Bronchial epithelial cell (primary cell): ENCODE results near the gene SCD5. TPM values are rescaled to one million over a fixed set of nuclear protein-coding genes. Genes with fewer than 3 reads are reported as not detected.
A peak's percentile ranks its signal among the peaks of the same experiment; 100 is the strongest.
"Not testable (repeated sequence)": the region's sequence is repeated elsewhere in the genome, so short reads cannot be mapped to it uniquely, and the experiment has no call there.

Experiments
- DNase-seq: peaks from one replicate; pipeline ENCODE4 v3.0.0-alpha.2; 2010; ENCODE audit warnings: low read depth
- FAIRE-seq: peaks from 2 replicates; lab custom pipeline; 2011; peaks lifted over from hg19 to GRCh38; lab: Jason Lieb, UNC
- H3K27me3 ChIP-seq: 2 replicates; pipeline ENCODE4 v1.5.1; 2011; ENCODE audit warnings: low read length; ENCODE audit not compliant: control insufficient read depth, insufficient read depth
- H3K36me3 ChIP-seq: 2 replicates; pipeline ENCODE4 v1.5.1; 2011; ENCODE audit warnings: low read length; ENCODE audit not compliant: control insufficient read depth, insufficient read depth
- H3K4me3 ChIP-seq: 2 replicates; pipeline ENCODE4 v1.5.1; 2011; ENCODE audit warnings: mild to moderate bottlenecking, low read depth, low read length, control low read depth
- CTCF ChIP-seq: IDR thresholded peaks from 2 replicates; pipeline ENCODE4 v1.5.1; 2011; ENCODE audit warnings: mild to moderate bottlenecking, moderate library complexity, low read length, control low read depth, inconsistent platforms; ENCODE audit not compliant: insufficient read depth, severe bottlenecking
- total RNA-seq: library from RNA; depleted of rRNA; stranded (reverse); fragments of >200 nt; gene quantifications from 2 replicates; pipeline ENCODE4 v1.2.1, GENCODE V29; 2014

Gene SCD5
- 1.3 and 4.2 TPM in 2 replicates for total RNA-seq

DNA sequence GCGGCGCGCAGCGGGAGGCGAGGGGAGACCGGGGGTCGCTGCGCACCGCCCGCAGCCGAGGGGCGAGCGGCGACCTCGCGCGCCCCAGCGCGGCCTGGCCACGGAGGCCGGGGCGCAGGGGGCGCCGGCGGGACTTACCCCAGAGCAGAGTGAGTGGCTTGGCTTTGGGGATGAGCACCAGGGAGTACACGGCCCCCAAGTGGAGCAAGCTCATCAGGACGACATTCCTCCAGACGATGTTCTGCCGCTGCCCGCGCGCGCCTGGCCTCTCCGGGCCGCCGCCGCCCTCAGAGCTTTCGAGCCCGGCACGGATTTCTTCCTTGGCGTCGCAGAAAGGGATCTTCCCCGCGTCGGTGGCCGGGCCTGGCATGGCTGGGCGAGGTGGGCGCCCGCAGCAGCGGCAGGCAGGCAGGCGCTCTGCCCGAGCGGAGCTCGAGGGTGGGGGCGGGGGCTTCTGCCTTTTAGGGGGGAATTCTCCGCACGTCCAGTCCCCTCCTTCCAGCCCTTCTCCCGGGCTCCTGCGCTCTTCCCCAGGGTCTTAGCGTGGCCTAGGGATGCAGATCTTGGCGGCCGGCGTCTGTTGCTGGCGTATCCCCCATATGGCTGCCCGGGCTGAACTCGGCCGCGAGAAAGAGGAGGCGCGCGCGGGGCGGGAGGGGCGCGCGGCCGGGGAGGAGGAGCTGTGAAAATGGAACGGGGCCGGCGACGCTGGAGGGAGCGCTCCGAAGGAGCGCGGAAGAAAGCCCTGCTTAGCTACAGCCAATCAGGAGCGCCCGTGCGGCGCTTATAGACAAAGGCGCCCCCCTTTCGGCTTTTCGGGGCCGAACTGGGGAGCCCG, at the start of gene SCD5:
SCD5 (minus strand) TSS at position 629 of the 838 bp plus-strand sequence; CDS start at position 370, 259 bp downstream.
- Histone ChIP-seq H3K27me3 (no peaks in the 10 kb centered on the region), H3K4me3 (peak within 1 kb of the TSS; percentile 54), H3K36me3 (no peaks in the 10 kb centered on the region)
- TF ChIP-seq CTCF: no peak
- peak; percentile 44 for DNase-seq
- no peak for FAIRE-seq

DNA sequence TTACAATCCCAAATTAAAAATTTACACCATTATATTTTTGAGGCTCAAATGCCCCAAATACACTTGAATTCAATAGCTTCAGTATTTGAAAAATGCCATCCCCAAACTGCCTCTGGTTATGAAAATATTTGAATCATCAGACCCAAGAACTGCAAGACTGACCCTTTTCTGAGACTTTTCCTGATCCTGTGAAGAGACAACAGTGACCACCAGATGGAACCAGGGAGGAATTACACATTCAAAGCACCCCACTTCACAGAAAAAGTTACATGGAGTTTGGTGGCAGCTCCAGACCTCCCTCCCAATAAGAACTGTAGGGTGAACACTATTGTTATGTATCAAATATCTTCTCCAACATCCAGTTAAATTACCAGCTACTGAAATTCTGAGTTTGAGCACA, 44.0 kb upstream of the SCD5 start:
- no peak for TF ChIP-seq CTCF
- no peak for DNase-seq
- Histone ChIP-seq H3K4me3 (no peak overlapping the region), H3K27me3 (no peaks in the 10 kb centered on the region), H3K36me3 (peaks cover 20% of the 10 kb centered on the region)
- no peak for FAIRE-seq

DNA sequence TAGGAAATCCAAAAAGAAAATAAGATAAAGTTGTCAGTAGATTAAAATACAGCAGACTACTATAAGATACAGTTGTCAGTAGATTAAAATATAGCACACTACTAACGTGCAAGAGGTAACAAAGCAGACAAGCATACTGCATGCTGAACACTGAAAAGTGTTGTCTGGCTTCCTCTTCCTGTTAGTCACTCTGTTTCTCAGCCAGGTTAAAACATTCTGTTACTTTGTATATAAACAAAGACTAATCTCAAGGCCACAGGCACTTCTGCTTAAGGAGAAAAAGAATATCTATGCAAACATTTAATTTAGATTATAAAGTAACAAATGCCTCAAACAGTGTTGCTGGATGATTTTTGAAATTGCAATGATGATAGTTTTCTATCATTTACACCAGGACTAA, 41.0 kb upstream of the SCD5 start:
- no peak for TF ChIP-seq CTCF
- DNase-seq (no peak), FAIRE-seq (no peak)
- peaks cover 13% of the 10 kb centered on the region for H3K36me3 ChIP-seq
- no peaks in the 10 kb centered on the region for H3K27me3 ChIP-seq
- H3K4me3 ChIP-seq: no peak overlapping the region

GRCh38 chr4:82833696-82834313, 35.2 kb upstream of the SCD5 start:
- no peak for TF ChIP-seq CTCF
- Histone ChIP-seq H3K27me3 (no peaks in the 10 kb centered on the region), H3K36me3 (peaks cover 4% of the 10 kb centered on the region), H3K4me3 (no peak overlapping the region)
- FAIRE-seq (no peak), DNase-seq (peak; percentile 84)

- H3K27me3 ChIP-seq, DNase-seq, FAIRE-seq, H3K36me3 ChIP-seq, H3K4me3 ChIP-seq: not testable (repeated sequence)
These were observed 34.5 kb upstream of the SCD5 start for GRCh38 chr4:82833060-82833459.

- H3K4me3 ChIP-seq: no peak overlapping the region
- H3K27me3 ChIP-seq: no peaks in the 10 kb centered on the region
- DNase-seq: no peak
- TF ChIP-seq CTCF: no peak
- FAIRE-seq: no peak
- H3K36me3 ChIP-seq: peaks cover 20% of the 10 kb centered on the region
These were observed 26.8 kb upstream of the SCD5 start for GRCh38 chr4:82825425-82825824.
